Fibroblast of skin of left biceps (primary cell): ENCODE results near the gene AIM2.

ENCODE experiments used
- DNase-seq, 2 experiments: peaks; one replicate each; pipeline ENCODE4 v3.0.0-alpha.2; 2013; ENCODE audit warnings: low read depth in 2 of 2

Gene AIM2

DNA sequence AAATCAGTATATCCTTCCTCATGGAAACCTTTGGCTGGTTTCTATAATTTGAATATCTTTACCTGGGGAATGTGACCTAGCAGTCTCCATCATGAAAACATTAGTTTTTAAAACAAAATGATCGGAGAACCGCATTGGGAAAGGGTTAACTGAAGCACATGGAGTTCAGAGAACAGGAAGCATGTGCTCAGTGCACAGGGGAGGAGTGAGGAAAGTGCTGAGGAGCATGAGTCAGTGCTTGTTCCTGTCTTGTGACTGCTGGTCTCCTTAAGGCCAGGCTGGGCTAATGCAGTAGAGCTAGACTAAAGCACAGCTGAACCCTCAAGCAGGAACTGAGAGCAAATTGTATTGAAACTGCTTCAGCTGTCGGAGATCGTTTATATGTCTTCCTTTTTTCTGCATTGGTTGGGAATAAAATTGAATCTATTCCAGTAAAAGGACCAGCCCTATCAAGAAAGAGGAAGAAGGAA, 61.1 kb downstream of the AIM2 start:
- no peak for DNase-seq

- no peak for DNase-seq
Observed at GRCh38 chr1:159014851-159015250, 61.7 kb downstream of the AIM2 start.

- DNase-seq, result no peak
Observed at GRCh38 chr1:159014003-159014571, 62.5 kb downstream of the AIM2 start.

DNA sequence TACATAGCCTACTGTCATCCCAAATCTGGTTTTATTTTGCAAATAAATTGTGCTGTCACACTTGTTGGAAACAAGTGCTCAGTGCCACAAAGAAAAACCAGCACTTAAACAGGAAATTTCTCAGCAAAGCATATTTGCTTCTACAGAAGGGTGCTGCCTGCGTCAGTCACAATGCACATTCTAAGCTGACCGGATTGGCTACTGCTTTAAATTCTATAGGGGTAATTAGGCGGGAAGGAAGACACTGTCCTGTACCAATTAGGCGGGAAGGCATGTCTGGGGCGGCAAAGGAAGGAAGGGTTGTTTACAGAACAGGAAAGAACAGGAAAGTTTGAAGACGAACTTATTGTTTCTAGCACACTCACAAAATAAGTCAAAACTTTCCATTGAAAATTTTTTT, 64.1 kb downstream of the AIM2 start:
- DNase-seq, result no peak
